Glutamatergic neuron (in vitro differentiated cells): ENCODE data around the gene MTX2. TPM values are rescaled to one million over a fixed set of nuclear protein-coding genes. Genes with fewer than 3 reads are reported as not detected.

Experiments used
- DNase-seq: peaks from one replicate; pipeline ENCODE4 v3.0.0; 2022
- H3K27ac Mint-ChIP-seq: one replicate; pipeline ENCODE4 v1.8.0; 2020; ENCODE audit warnings: mild to moderate bottlenecking, mixed read lengths, inconsistent platforms; ENCODE audit not compliant: unreplicated experiment
- H3K27me3 Mint-ChIP-seq: one replicate; pipeline ENCODE4 v1.8.0; 2020; ENCODE audit warnings: mild to moderate bottlenecking, moderate library complexity, mixed read lengths, inconsistent platforms; ENCODE audit not compliant: unreplicated experiment
- H3K36me3 Mint-ChIP-seq: one replicate; pipeline ENCODE4 v1.8.0; 2020; ENCODE audit warnings: mild to moderate bottlenecking, mixed read lengths, inconsistent platforms; ENCODE audit not compliant: unreplicated experiment
- H3K4me1 Mint-ChIP-seq: one replicate; pipeline ENCODE4 v1.8.0; 2020; ENCODE audit warnings: mild to moderate bottlenecking, low read depth, mixed read lengths, inconsistent platforms; ENCODE audit not compliant: unreplicated experiment
- H3K4me3 Mint-ChIP-seq: one replicate; pipeline ENCODE4 v1.8.0; 2020; ENCODE audit warnings: mild to moderate bottlenecking, mixed read lengths, inconsistent platforms; ENCODE audit not compliant: unreplicated experiment
- H3K9me3 Mint-ChIP-seq: one replicate; pipeline ENCODE4 v1.8.0; 2020; ENCODE audit warnings: mild to moderate bottlenecking, moderate library complexity, mixed read lengths, inconsistent platforms; ENCODE audit not compliant: unreplicated experiment
- total RNA-seq: library from RNA; stranded (reverse); fragmentation: NEBNext Ultra II Directional; extraction: Animal tissue kit (Norgen Biotek cat#: 25700); gene quantifications from one replicate; pipeline ENCODE4 v1.2.1, GENCODE V29; 2021; ENCODE audit not compliant: unreplicated experiment
- TF ChIP-seq, protein P1 (sequence below): fragments of 200-600 bp; sonication (generic); IDR thresholded peaks from one replicate; pipeline ENCODE4 v1.5.0; 2021; ENCODE audit not compliant: partially characterized antibody, unreplicated experiment

Gene MTX2
- total RNA-seq, 1 donor from 2014 or later, result 35.7 TPM

GRCh38 chr2:176378323-176378722, 109.1 kb downstream of the MTX2 start:
- peaks cover 10% of the 10 kb centered on the region for H3K36me3 Mint-ChIP-seq
- H3K27ac Mint-ChIP-seq, result no peak overlapping the region
- no peak overlapping the region for H3K4me3 Mint-ChIP-seq
- DNase-seq, result no peak
- peaks cover 1% of the 10 kb centered on the region for H3K9me3 Mint-ChIP-seq
- H3K4me1 Mint-ChIP-seq, result no peaks in the 10 kb centered on the region
- no peaks in the 10 kb centered on the region for H3K27me3 Mint-ChIP-seq
- TF ChIP-seq, protein P1, sequence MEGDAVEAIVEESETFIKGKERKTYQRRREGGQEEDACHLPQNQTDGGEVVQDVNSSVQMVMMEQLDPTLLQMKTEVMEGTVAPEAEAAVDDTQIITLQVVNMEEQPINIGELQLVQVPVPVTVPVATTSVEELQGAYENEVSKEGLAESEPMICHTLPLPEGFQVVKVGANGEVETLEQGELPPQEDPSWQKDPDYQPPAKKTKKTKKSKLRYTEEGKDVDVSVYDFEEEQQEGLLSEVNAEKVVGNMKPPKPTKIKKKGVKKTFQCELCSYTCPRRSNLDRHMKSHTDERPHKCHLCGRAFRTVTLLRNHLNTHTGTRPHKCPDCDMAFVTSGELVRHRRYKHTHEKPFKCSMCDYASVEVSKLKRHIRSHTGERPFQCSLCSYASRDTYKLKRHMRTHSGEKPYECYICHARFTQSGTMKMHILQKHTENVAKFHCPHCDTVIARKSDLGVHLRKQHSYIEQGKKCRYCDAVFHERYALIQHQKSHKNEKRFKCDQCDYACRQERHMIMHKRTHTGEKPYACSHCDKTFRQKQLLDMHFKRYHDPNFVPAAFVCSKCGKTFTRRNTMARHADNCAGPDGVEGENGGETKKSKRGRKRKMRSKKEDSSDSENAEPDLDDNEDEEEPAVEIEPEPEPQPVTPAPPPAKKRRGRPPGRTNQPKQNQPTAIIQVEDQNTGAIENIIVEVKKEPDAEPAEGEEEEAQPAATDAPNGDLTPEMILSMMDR, result no peak

DNA sequence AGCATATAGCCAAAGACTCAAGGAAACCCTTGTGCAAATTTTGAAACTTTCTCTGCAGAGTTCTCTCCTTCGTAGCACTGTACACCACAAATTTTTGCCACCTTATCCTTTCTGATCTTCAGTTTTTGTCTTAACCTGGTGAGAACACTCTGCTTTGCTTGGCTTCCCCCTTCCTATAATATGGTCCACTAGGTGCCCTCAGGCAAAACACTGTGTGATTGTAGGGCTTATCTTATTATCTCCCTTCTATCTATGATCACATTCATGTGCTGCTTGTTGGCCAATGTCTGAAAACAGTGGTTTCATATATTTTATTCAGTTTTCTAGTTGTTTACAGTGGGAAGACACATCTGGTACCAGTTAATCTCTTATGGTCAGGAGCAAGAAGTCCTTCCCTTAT, 111.1 kb downstream of the MTX2 start:
- Mint-ChIP-seq H3K4me3 (no peak overlapping the region), H3K27ac (no peak overlapping the region), H3K4me1 (no peaks in the 10 kb centered on the region), H3K36me3 (peaks cover 10% of the 10 kb centered on the region), H3K27me3 (no peaks in the 10 kb centered on the region), H3K9me3 (peaks cover 1% of the 10 kb centered on the region)
- DNase-seq, result no peak
- TF ChIP-seq, protein P1, result no peak

DNA sequence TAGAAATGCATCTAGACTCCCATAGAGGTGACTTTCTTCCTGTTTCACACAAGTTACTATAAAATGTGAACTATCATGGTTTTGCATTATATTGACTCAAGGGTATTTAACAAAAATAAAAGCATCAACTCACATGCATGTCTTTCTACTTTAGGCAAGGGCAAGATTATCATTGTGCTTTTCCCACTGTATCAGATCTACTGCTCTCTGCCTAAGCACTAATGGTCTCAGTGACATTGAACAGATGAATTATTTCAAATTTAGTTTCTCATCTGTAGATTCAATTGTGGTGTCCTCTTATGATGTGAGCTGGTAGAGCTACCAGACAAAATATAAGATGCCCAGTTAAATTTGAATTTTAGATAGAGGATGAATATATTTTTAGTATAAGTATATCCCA, 113.9 kb downstream of the MTX2 start:
- DNase-seq, result no peak
- peaks cover 10% of the 10 kb centered on the region for H3K36me3 Mint-ChIP-seq
- TF ChIP-seq, protein P1, result no peak
- peaks cover 1% of the 10 kb centered on the region for H3K9me3 Mint-ChIP-seq
- no peaks in the 10 kb centered on the region for H3K4me1 Mint-ChIP-seq
- no peaks in the 10 kb centered on the region for H3K27me3 Mint-ChIP-seq
- H3K4me3 Mint-ChIP-seq, result no peak overlapping the region
- no peak overlapping the region for H3K27ac Mint-ChIP-seq

DNA sequence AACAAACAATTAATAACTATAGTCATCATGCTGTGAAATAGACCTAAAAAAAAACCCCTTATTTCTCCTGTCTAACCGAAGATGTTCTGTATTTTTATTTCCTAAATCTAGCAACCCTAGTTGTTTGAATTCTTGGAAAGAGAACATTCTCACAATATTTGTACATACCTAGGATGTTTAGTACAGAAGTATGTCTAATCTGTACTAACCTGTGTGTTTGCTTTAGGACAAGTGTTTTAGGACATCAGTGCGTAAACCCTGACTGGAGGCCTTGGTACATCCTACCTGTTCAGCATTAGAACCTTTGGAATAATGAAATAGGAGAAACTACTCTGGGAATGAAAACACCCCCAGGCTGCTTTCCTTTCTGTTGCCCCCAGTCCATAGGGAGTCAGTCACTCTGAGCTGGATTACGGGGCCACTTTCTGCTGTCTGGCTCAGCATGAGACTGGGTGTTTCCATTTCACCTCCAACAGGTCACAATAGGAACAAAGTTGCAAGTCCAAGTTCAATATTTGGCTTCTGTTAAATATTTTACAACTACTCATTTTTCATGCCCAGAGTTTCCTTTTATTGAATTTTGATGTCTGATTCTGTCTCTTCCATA, 114.7 kb downstream of the MTX2 start:
- TF ChIP-seq, protein P1, result no peak
- Mint-ChIP-seq H3K4me3 (no peak overlapping the region), H3K4me1 (no peaks in the 10 kb centered on the region), H3K36me3 (peaks cover 4% of the 10 kb centered on the region), H3K27me3 (no peaks in the 10 kb centered on the region), H3K27ac (no peak overlapping the region), H3K9me3 (peaks cover 1% of the 10 kb centered on the region)
- no peak for DNase-seq

DNA sequence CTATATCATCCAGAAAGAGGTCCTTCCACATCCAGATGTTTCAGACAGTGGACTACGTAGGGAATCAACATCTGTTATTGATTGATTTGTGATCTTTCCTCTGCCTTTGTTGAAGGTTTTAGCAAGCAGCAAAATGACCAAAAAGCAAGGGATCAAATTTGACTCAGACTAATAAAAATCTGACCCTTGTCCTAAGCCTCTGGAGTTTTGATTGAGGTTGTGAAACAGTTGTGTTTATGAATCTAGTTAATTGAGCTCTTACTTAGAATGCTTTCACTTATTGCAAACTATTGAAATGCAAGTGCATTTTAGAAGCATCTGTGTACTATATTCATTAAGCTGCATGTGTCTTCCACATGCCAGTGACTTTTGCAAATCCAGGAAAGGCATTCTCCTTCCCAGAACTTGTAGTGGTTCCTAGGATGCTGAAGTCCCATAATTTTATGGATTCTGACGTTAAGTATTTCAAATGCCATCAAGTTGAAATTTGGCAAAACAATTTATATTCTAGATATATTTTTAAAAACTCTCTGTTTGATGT, 116.0 kb downstream of the MTX2 start:
- DNase-seq, result no peak
- H3K4me3 Mint-ChIP-seq, result no peak overlapping the region
- H3K27ac Mint-ChIP-seq, result no peak overlapping the region
- TF ChIP-seq, protein P1, result no peak
- no peaks in the 10 kb centered on the region for H3K27me3 Mint-ChIP-seq
- H3K36me3 Mint-ChIP-seq, result no peaks in the 10 kb centered on the region
- H3K4me1 Mint-ChIP-seq, result no peaks in the 10 kb centered on the region
- H3K9me3 Mint-ChIP-seq, result no peaks in the 10 kb centered on the region
